Mesothelial cell of epicardium (in vitro differentiated cells): ENCODE data around the gene CALB2. TPM values are rescaled to one million over a fixed set of nuclear protein-coding genes. Genes with fewer than 3 reads are reported as not detected.

Source experiments
- DNase-seq, 2 experiments: peaks; one replicate each; pipeline ENCODE4 v3.0.0; 2021; ENCODE audit warnings: low spot score in 2 of 2; ENCODE audit not compliant: unreplicated experiment in 2 of 2
- H3K27ac Mint-ChIP-seq: 2 replicates; pipeline ENCODE4 v1.8.0; 2021; ENCODE audit warnings: mixed read lengths
- H3K27me3 Mint-ChIP-seq: 2 replicates; pipeline ENCODE4 v1.8.0; 2021; ENCODE audit warnings: low read depth, mixed read lengths
- H3K36me3 Mint-ChIP-seq: 2 replicates; pipeline ENCODE4 v1.8.0; 2021; ENCODE audit warnings: mixed read lengths
- H3K4me1 Mint-ChIP-seq: 2 replicates; pipeline ENCODE4 v1.8.0; 2021; ENCODE audit warnings: mixed read lengths
- H3K4me3 Mint-ChIP-seq: 2 replicates; pipeline ENCODE4 v1.8.0; 2021; ENCODE audit warnings: mild to moderate bottlenecking, moderate library complexity, mixed read lengths
- H3K9me3 Mint-ChIP-seq: 2 replicates; pipeline ENCODE4 v1.8.0; 2021; ENCODE audit warnings: mixed read lengths
- total RNA-seq: library from RNA; stranded (reverse); gene quantifications from 3 replicates; pipeline ENCODE4 v1.2.1, GENCODE V29; 2021
- TF ChIP-seq, protein P1 (sequence below): fragments of 200-600 bp; sonication (generic); IDR thresholded peaks from one replicate; pipeline ENCODE4 v1.5.0; 2021; ENCODE audit warnings: antibody characterized with exemption; ENCODE audit not compliant: unreplicated experiment

The CALB2 gene
- total RNA-seq, 1 donor from 2014 or later = 0.22 TPM

DNA sequence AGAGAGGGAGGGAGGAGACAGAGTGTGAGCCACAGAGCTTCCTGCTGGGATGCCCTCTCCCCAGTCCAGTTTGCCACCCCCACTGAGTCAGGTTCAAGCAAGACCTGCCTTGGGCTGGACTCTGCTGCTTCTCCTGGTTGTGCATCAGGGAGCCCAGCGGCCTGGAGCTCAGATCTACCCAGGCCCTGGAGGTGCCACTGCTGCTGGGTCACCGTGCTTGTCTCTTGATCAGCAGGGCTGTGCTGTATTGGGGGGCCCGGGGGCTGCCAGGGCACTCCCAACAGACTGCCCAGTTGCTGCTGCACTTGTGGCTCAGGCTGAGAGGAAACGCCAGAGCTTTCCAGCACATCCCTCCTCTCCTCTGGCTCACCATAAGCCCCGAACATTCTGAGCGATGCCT lies 74.4 kb downstream of the CALB2 start:
- peaks cover 72% of the 10 kb centered on the region for H3K27me3 Mint-ChIP-seq
- H3K4me3 Mint-ChIP-seq = no peak overlapping the region
- TF ChIP-seq, protein P1, sequence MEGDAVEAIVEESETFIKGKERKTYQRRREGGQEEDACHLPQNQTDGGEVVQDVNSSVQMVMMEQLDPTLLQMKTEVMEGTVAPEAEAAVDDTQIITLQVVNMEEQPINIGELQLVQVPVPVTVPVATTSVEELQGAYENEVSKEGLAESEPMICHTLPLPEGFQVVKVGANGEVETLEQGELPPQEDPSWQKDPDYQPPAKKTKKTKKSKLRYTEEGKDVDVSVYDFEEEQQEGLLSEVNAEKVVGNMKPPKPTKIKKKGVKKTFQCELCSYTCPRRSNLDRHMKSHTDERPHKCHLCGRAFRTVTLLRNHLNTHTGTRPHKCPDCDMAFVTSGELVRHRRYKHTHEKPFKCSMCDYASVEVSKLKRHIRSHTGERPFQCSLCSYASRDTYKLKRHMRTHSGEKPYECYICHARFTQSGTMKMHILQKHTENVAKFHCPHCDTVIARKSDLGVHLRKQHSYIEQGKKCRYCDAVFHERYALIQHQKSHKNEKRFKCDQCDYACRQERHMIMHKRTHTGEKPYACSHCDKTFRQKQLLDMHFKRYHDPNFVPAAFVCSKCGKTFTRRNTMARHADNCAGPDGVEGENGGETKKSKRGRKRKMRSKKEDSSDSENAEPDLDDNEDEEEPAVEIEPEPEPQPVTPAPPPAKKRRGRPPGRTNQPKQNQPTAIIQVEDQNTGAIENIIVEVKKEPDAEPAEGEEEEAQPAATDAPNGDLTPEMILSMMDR = no peak
- H3K27ac Mint-ChIP-seq = no peak overlapping the region
- H3K4me1 Mint-ChIP-seq = no peaks in the 10 kb centered on the region
- H3K36me3 Mint-ChIP-seq = no peaks in the 10 kb centered on the region
- DNase-seq = no peak
- peaks cover 3% of the 10 kb centered on the region for H3K9me3 Mint-ChIP-seq

DNA sequence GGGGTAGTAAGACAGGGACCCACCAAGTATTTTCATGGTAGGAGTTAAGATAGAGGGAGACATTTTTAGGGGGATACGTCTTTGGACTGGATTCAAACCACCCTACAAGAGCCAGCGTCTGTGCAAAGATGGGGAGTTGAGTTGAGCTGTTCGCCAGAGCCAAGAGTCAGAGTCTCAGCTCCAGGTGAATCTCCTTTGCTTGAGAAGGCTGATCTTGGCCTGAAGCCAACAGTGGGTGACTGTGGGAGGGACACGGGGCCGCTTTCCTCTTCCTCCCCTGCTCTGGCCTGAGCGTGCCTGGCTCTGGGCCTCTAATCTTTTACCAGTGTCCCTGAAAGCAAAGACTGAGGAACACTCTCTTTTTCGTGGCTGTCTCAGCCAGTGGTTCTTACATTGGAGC lies 78.0 kb downstream of the CALB2 start:
- H3K27ac Mint-ChIP-seq = no peak overlapping the region
- no peaks in the 10 kb centered on the region for H3K9me3 Mint-ChIP-seq
- H3K4me3 Mint-ChIP-seq = no peak overlapping the region
- H3K36me3 Mint-ChIP-seq = no peaks in the 10 kb centered on the region
- no peak for DNase-seq
- TF ChIP-seq, protein P1 = no peak
- H3K4me1 Mint-ChIP-seq = no peaks in the 10 kb centered on the region
- H3K27me3 Mint-ChIP-seq = peaks cover 72% of the 10 kb centered on the region

DNA sequence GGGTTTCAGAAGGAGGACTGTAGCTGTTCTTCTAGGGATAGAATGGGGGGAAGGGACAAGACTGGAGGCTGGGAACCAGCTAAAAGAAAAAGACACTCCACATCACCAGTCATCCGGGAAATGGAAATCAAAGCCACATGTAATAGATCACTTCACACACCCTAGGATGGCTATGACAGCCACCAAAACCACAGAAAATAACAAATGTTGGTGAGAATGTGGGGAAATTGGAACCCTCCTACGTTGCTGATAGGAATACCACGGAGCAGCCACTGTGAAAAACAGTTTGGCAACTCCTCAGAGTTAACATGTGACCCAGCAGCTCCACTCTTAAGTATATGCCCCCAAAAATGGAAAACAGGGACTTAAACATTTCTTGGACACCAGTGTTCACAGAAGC lies 81.0 kb downstream of the CALB2 start:
- H3K36me3 Mint-ChIP-seq = peaks cover 6% of the 10 kb centered on the region
- TF ChIP-seq, protein P1 = no peak
- no peak for DNase-seq
- no peak overlapping the region for H3K4me3 Mint-ChIP-seq
- H3K27me3 Mint-ChIP-seq = peaks cover 53% of the 10 kb centered on the region
- H3K9me3 Mint-ChIP-seq = peaks cover 10% of the 10 kb centered on the region
- no peaks in the 10 kb centered on the region for H3K4me1 Mint-ChIP-seq
- H3K27ac Mint-ChIP-seq = no peak overlapping the region

Other genes starting within 250 kb of the CALB2 start
- gene HYDIN, start 128.0 kb upstream of the CALB2 start, total RNA-seq = 0.42 to 1.2 TPM (median 0.72 TPM) in 3 replicates
- 25.3 to 29.2 TPM (median 28.7 TPM) in 3 replicates for gene CMTR2, start 69.3 kb upstream of the CALB2 start, total RNA-seq
- gene TLE7, start 83.3 kb downstream of the CALB2 start, total RNA-seq = not detected in 3 replicates
- 12.3 to 16.4 TPM (median 12.8 TPM) in 3 replicates for gene ZNF23, start 103.5 kb downstream of the CALB2 start, total RNA-seq
- 7.2 to 8.4 TPM (median 7.3 TPM) in 3 replicates for gene ZNF19, start 130.6 kb downstream of the CALB2 start, total RNA-seq
- not detected in 3 replicates for gene CHST4, start 167.7 kb downstream of the CALB2 start, total RNA-seq
- 0.07 TPM in 1 of 3 replicates, not detected in the others for gene TAT, start 218.4 kb downstream of the CALB2 start, total RNA-seq